ENCODE measurements around the gene ATP5MK.
A peak's percentile ranks its signal among the peaks of the same experiment; 100 is the strongest.
"Not testable (repeated sequence)": the region's sequence is repeated elsewhere in the genome, so short reads cannot be mapped to it uniquely, and the experiment has no call there.

The ATP5MK gene

GRCh38 chr10:103395754-103396066 lies 565 bp downstream of the ATP5MK start:
- peak; percentile 48 for DNase-seq

GRCh38 chr10:103394180-103394579 lies 2.1 kb downstream of the ATP5MK start:
- DNase-seq = no peak

GRCh38 chr10:103382769-103383168 lies 13.5 kb downstream of the ATP5MK start:
- no peak for DNase-seq

GRCh38 chr10:103374263-103374662 lies 22.0 kb downstream of the ATP5MK start:
- DNase-seq = no peak

- DNase-seq = no peak
Observed at GRCh38 chr10:103373544-103373943, 22.7 kb downstream of the ATP5MK start.

- DNase-seq = peak; percentile 98
Observed at GRCh38 chr10:103367782-103368518, 28.3 kb downstream of the ATP5MK start, which contains the start of gene TAF5. TAF5 (plus strand) TSS chr10:103367976; CDS start chr10:103367990, 14 bp downstream.

- DNase-seq = peak; percentile 65
Observed at GRCh38 chr10:103367379-103367781, 28.9 kb downstream of the ATP5MK start.

- peak; percentile 59 for DNase-seq
Observed at GRCh38 chr10:103360791-103361190, 35.5 kb downstream of the ATP5MK start.

- DNase-seq = peak; percentile 33
Observed at GRCh38 chr10:103359493-103359892, 36.8 kb downstream of the ATP5MK start.

- no peak for DNase-seq
Observed at GRCh38 chr10:103355906-103356599, 40.2 kb downstream of the ATP5MK start.

- DNase-seq = not testable (repeated sequence)
Observed at GRCh38 chr10:103354567-103354966, 41.7 kb downstream of the ATP5MK start.

GRCh38 chr10:103353281-103353680 lies 43.0 kb downstream of the ATP5MK start:
- DNase-seq = peak; percentile 18

GRCh38 chr10:103350517-103351260 lies 45.6 kb downstream of the ATP5MK start, which contains the start of gene PCGF6:
PCGF6 (minus strand) TSS chr10:103351140; CDS start chr10:103351066, 74 bp downstream.
- peak; percentile 89 for DNase-seq

GRCh38 chr10:103350175-103350516 lies 46.1 kb downstream of the ATP5MK start:
- DNase-seq = no peak

Measured in DMS53 (cell line).